PFSK-1 (cell line): Measurements from ENCODE around the gene TSEN34.

ENCODE experiments used
- FOXP2 ChIP-seq: optimal IDR thresholded peaks from 2 replicates; pipeline ENCODE3; 2011; ENCODE audit warnings: borderline replicate concordance, control low read depth, inconsistent platforms; ENCODE audit not compliant: insufficient read depth; ENCODE audit errors: extremely low read length, extremely low read depth
- POLR2AphosphoS5 ChIP-seq: IDR thresholded peaks from 2 replicates; pipeline ENCODE4 v1.6.1; 2012; ENCODE audit warnings: low read depth, mild to moderate bottlenecking, control low read depth, low read length, moderate library complexity
- REST ChIP-seq, 2 experiments: IDR thresholded peaks; 2 replicates each; pipeline versions ENCODE4 v1.6.1 to v1.8.0; 2011 to 2012; ENCODE audit warnings: low read depth in 2 of 2, low read length in 2 of 2, control low read depth in 1 of 2, inconsistent platforms in 1 of 2, mild to moderate bottlenecking in 1 of 2, moderate library complexity in 1 of 2; ENCODE audit not compliant: insufficient read depth in 1 of 2
- SIN3A ChIP-seq: IDR thresholded peaks from 2 replicates; pipeline ENCODE4 v1.6.1; 2012; ENCODE audit warnings: mild to moderate bottlenecking, low read length, moderate library complexity, borderline replicate concordance; ENCODE audit not compliant: insufficient read depth
- TAF1 ChIP-seq: IDR thresholded peaks from 2 replicates; pipeline ENCODE4 v1.6.1; 2012; ENCODE audit warnings: low read length, control low read depth, borderline replicate concordance; ENCODE audit not compliant: insufficient read depth

TSEN34 gene

GRCh38 chr19:54147676-54148075 lies 43.4 kb upstream of the TSEN34 start:
- TF ChIP-seq FOXP2 (no peak), POLR2AphosphoS5 (no peak), REST (IDR thresholded peaks at IDR 0.05; ENCODE audit: insufficient read depth in 1 of 2, low read depth in 2 of 2, low read length in 2 of 2) (no peak), SIN3A (no peak), TAF1 (no peak)

- no peak for TF ChIP-seq TAF1
- no peak for TF ChIP-seq FOXP2
- TF ChIP-seq SIN3A = no peak
- TF ChIP-seq POLR2AphosphoS5 = no peak
- TF ChIP-seq REST (IDR thresholded peaks at IDR 0.05; ENCODE audit: insufficient read depth in 1 of 2, low read depth in 2 of 2, low read length in 2 of 2) = no peak
These were observed 43.0 kb upstream of the TSEN34 start for GRCh38 chr19:54148158-54148557.

GRCh38 chr19:54149021-54149812 lies 41.9 kb upstream of the TSEN34 start:
- no peak for TF ChIP-seq SIN3A
- no peak for TF ChIP-seq REST (IDR thresholded peaks at IDR 0.05; ENCODE audit: insufficient read depth in 1 of 2, low read depth in 2 of 2, low read length in 2 of 2)
- TF ChIP-seq POLR2AphosphoS5 = no peak
- no peak for TF ChIP-seq TAF1
- TF ChIP-seq FOXP2 = no peak

- TF ChIP-seq FOXP2 (no peak), REST (IDR thresholded peaks at IDR 0.05; ENCODE audit: insufficient read depth in 1 of 2, low read depth in 2 of 2, low read length in 2 of 2) (no peak), TAF1 (no peak), POLR2AphosphoS5 (no peak), SIN3A (no peak)
These were observed 39.6 kb upstream of the TSEN34 start for GRCh38 chr19:54151362-54152035.
